Right lobe of liver (tissue), 6 donors: ENCODE data around the gene AK5. TPM values are rescaled to one million over a fixed set of nuclear protein-coding genes. Genes with fewer than 3 reads are reported as not detected.
A peak's percentile ranks its signal among the peaks of the same experiment; 100 is the strongest.

Source experiments
- ATAC-seq, 4 donors: fragments of 200-7000 bp; cut with Tn5 transposase; one replicate each; pipeline ENCODE4 v1.9.1; 2020; ENCODE audit warnings: mild to moderate bottlenecking in 4 of 4, moderate library complexity in 4 of 4
- DNase-seq, 3 donors: peaks; one replicate each; pipeline ENCODE4 v3.0.0-alpha.2; 2020
- H3K27ac ChIP-seq, 3 donors: fragments of 200-600 bp; one replicate each; pipeline ENCODE4 v1.8.0; 2022
- H3K27me3 ChIP-seq, 2 donors: fragments of 200-600 bp; one replicate each; pipeline ENCODE4 v1.8.0; 2022
- H3K36me3 ChIP-seq, 4 donors: fragments of 200-600 bp; sonication (generic) in 1 of 4; one replicate each; pipeline versions ENCODE4 v1.5.1 to v1.8.0; 2017 to 2022; ENCODE audit warnings: control low read depth in 1 of 4
- H3K4me1 ChIP-seq, 4 donors: fragments of 200-600 bp; sonication (generic) in 1 of 4; one replicate each; pipeline versions ENCODE4 v1.5.1 to v1.8.0; 2017 to 2022; ENCODE audit warnings: control low read depth in 1 of 4
- H3K4me3 ChIP-seq, 3 donors: fragments of 200-600 bp; one replicate each; pipeline ENCODE4 v1.8.0; 2022
- H3K9me3 ChIP-seq, 4 donors: fragments of 200-600 bp; sonication (generic) in 1 of 4; one replicate each; pipeline versions ENCODE4 v1.5.1 to v1.8.0; 2017 to 2022; ENCODE audit warnings: control low read depth in 1 of 4
- POLR2A ChIP-seq: fragments of 450-650 bp; IDR thresholded peaks from one replicate; pipeline ENCODE4 v1.6.1; 2017; ENCODE audit warnings: antibody characterized with exemption, mild to moderate bottlenecking
- WGBS: methylation state at CpG from one replicate; pipeline ENCODE4 v1.1.6; 2018; ENCODE audit warnings: low coverage, low lambda C conversion rate; ENCODE audit not compliant: insufficient coverage; ENCODE audit errors: missing lambda C conversion rate; 5-methylcytosine and 5-hydroxymethylcytosine counted together
- intact Hi-C, 2 donors: fragments of 100-400 bp; cut with DNase I; formaldehyde crosslinking; loops; one replicate each; pipeline versions ENCODE4 v1.11.2 to v1.14.1; 2022
- total RNA-seq, 6 experiments: library from RNA; depleted of rRNA in 2 of 6; stranded (reverse); fragments of >200 nt in 2 of 6; fragmentation: NEBNext Ultra II Directional in 3 of 6; extraction: Animal tissue kit (Norgen Biotek cat#: 25700) in 3 of 6; gene quantifications; one replicate each; pipeline versions ENCODE4 v1.1.0 to v1.2.4, GENCODE V29; 2016 to 2023
- TF ChIP-seq, protein P1 (sequence below), 4 donors: fragments of 200-600 bp in 3 of 4; fragments of 450-650 bp in 1 of 4; IDR thresholded peaks; one replicate each; pipeline versions ENCODE4 v1.5.1 to v1.8.0; 2016 to 2022; ENCODE audit warnings: antibody characterized with exemption in 4 of 4, mild to moderate bottlenecking in 2 of 4
- donor health status: DM: no; HTN: yes; CAD: no.
- donor health status: DM: no; HTN: no; CAD: no.
- donor health status: DM: no; HTN: no; CAD: no.
- donor health status: DM: no; HTN: yes; CAD: no.
- donor health status: DM: no; HTN: yes; CAD: no.

Gene AK5
- total RNA-seq, 6 experiments from 2014 or later, result 0.47 to 0.53 TPM; not detected in 4

- Histone ChIP-seq H3K27me3 (no peaks in the 10 kb centered on the region), H3K4me3 (no peak overlapping the region), H3K4me1 (no peaks in the 10 kb centered on the region), H3K36me3 (no peaks in the 10 kb centered on the region), H3K27ac (no peak overlapping the region), H3K9me3 (no peaks in the 10 kb centered on the region)
- intact Hi-C loops, result no loop called here
- TF ChIP-seq POLR2A, result no peak
- TF ChIP-seq, protein P1, sequence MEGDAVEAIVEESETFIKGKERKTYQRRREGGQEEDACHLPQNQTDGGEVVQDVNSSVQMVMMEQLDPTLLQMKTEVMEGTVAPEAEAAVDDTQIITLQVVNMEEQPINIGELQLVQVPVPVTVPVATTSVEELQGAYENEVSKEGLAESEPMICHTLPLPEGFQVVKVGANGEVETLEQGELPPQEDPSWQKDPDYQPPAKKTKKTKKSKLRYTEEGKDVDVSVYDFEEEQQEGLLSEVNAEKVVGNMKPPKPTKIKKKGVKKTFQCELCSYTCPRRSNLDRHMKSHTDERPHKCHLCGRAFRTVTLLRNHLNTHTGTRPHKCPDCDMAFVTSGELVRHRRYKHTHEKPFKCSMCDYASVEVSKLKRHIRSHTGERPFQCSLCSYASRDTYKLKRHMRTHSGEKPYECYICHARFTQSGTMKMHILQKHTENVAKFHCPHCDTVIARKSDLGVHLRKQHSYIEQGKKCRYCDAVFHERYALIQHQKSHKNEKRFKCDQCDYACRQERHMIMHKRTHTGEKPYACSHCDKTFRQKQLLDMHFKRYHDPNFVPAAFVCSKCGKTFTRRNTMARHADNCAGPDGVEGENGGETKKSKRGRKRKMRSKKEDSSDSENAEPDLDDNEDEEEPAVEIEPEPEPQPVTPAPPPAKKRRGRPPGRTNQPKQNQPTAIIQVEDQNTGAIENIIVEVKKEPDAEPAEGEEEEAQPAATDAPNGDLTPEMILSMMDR (IDR thresholded peaks at IDR 0.05), result no peak
- peak in 2 of 4 donors; percentile 55 to 59 for ATAC-seq
- DNase-seq, result no peak
- whole genome bisulfite sequencing, result 62% methylated on average over 8 of the region's 9 CpGs
These were observed 130.4 kb downstream of the AK5 start for GRCh38 chr1:77412069-77412819.

DNA sequence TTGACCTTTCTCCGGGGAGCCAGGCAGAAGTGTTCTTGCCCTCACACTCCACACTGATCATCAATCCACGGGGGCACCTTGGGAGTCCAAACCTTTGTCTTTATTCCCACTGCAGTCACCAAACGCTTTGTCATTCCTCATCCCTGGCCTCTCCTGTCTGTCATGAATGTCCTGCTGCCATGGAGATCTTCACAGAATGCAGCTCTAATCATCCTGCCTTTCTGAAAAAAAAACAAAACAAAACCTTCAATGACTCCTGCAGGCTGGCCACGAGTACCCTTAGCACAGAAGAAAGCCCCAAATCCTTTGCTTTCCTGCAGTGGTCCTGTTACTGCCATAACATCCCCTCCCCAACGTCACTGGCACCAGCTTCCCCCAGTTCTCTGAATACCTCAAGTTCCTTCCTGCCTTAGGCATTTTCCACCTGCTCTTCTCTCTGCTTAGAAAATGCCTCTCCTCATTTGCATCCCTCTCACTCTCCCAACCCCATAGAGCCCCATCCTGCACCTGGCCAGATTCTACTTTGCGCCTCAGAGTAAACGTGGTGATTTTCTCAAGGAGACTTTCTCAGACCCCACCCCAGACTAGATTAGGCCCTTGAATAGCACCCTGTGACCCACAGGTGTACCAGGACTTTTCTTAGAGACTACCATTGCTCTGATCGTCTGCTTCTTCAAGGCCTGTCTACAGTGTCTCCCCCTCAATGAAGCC lies 131.2 kb downstream of the AK5 start:
- H3K4me1 ChIP-seq, result no peaks in the 10 kb centered on the region
- TF ChIP-seq, protein P1 (IDR thresholded peaks at IDR 0.05), result no peak
- TF ChIP-seq POLR2A, result no peak
- H3K36me3 ChIP-seq, result no peaks in the 10 kb centered on the region
- H3K9me3 ChIP-seq, result no peaks in the 10 kb centered on the region
- WGBS, result 47% methylated on average over 7 of the region's 8 CpGs
- no peak overlapping the region for H3K4me3 ChIP-seq
- H3K27ac ChIP-seq, result no peak overlapping the region
- intact Hi-C loops, result no loop called here
- DNase-seq, result no peak
- H3K27me3 ChIP-seq, result no peaks in the 10 kb centered on the region
- no peak for ATAC-seq

DNA sequence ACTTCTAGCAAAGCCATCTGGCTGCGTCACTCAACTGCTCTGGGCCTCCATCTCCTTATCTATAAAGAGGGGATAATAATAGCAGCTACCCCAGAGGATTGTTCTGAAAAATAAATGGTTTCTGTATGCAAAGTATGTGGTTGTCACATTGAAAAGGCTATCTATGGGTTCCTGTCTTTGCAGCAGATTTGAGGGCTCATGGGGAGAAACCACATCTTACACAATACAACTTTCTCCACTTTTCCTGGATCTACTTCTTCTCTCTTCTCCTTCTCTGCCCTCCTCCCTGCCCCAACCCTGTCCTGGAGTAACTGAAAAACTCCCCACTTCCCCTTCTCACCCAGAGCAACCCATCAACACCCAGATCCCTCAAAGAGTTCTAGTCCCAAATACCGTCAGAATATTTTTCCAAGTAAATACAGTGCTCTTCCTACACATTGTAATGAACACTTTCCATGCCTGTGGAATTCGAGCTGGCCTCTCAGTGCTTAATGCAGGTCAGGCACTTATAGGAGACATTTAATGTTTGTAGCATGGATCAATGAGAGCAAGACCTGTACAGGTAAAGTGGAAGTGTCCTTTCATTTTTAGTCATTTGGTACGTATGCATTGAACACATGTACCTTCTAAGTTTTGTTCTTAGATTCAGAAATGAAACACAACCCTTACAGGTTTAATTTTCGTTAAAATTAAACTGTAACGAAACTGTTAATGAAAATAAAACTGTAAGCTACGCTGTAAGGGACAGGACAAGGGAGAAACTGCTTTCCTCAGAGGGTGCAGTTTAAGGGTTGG lies 131.9 kb downstream of the AK5 start:
- ATAC-seq, result peak in 2 of 4 donors; percentile 36 to 39
- no peaks in the 10 kb centered on the region for H3K36me3 ChIP-seq
- no peaks in the 10 kb centered on the region for H3K4me1 ChIP-seq
- DNase-seq, result no peak
- TF ChIP-seq POLR2A, result no peak
- TF ChIP-seq, protein P1 (IDR thresholded peaks at IDR 0.05), result no peak
- intact Hi-C loops, result no loop called here
- H3K27me3 ChIP-seq, result no peaks in the 10 kb centered on the region
- 41% methylated on average over 7 of the region's 7 CpGs for WGBS
- no peak overlapping the region for H3K4me3 ChIP-seq
- no peak overlapping the region for H3K27ac ChIP-seq
- H3K9me3 ChIP-seq, result no peaks in the 10 kb centered on the region

DNA sequence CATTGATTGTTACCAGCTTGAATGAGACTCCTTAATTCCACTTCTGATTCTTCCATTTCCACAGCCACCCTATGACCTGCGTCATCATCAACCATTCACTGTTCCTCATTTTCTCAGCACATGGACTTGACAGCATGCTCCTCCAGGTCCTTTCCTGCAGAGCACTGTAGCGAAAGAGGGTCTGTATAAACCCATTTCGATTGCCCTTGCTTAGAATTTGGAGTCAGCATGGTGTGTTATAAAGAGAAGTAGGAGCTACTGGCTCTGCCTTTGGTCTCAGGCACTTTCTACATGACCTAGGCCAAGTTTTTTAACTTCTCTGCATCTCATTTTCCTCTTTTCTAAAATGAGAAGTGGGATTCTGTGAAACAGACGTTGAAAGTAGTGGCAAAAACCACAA lies 133.8 kb downstream of the AK5 start:
- Histone ChIP-seq H3K36me3 (no peaks in the 10 kb centered on the region), H3K4me3 (no peak overlapping the region), H3K27ac (no peak overlapping the region), H3K27me3 (no peaks in the 10 kb centered on the region), H3K9me3 (no peaks in the 10 kb centered on the region), H3K4me1 (no peaks in the 10 kb centered on the region)
- 35% methylated on average over 4 of the region's 4 CpGs for WGBS
- no peak for TF ChIP-seq POLR2A
- TF ChIP-seq, protein P1 (IDR thresholded peaks at IDR 0.05), result no peak
- intact Hi-C loops, result no loop called here
- no peak for DNase-seq
- no peak for ATAC-seq
